Sigmoid colon (tissue), 4 donors: ENCODE results near the gene FST.

Experiments used
- CTCF ChIP-seq, 4 experiments: fragments of 450-650 bp in 3 of 4; fragments of 200-600 bp in 1 of 4; IDR thresholded peaks; one replicate each; pipeline ENCODE4 v1.5.1; 2016 to 2019; ENCODE audit warnings: antibody characterized with exemption in 4 of 4, mild to moderate bottlenecking in 3 of 4, moderate library complexity in 2 of 4
- EP300 ChIP-seq, 4 donors: sonication (generic); formaldehyde crosslinking; IDR thresholded peaks; one replicate each; pipeline ENCODE4 v1.6.1; 2017; ENCODE audit warnings: antibody characterized with exemption in 4 of 4
- POLR2A ChIP-seq, 2 donors: fragments of 450-650 bp; IDR thresholded peaks; one replicate each; pipeline ENCODE4 v1.6.1; 2016; ENCODE audit warnings: antibody characterized with exemption in 2 of 2, mild to moderate bottlenecking in 2 of 2, moderate library complexity in 2 of 2
- POLR2AphosphoS5 ChIP-seq, 4 donors: sonication (generic); formaldehyde crosslinking; IDR thresholded peaks; one replicate each; pipeline ENCODE4 v1.6.1; 2017; ENCODE audit warnings: antibody characterized with exemption in 4 of 4

GRCh38 chr5:53472279-53472678 is 8.2 kb upstream of the FST start:
- TF ChIP-seq CTCF (IDR thresholded peaks at IDR 0.05) (no peak), POLR2A (IDR thresholded peaks at IDR 0.05) (no peak), POLR2AphosphoS5 (IDR thresholded peaks at IDR 0.05) (no peak), EP300 (IDR thresholded peaks at IDR 0.05) (no peak)
